ENCODE results near the gene MICALL1. TPM values are rescaled to one million over a fixed set of nuclear protein-coding genes. Genes with fewer than 3 reads are reported as not detected.
A peak's percentile ranks its signal among the peaks of the same experiment; 100 is the strongest.

The MICALL1 gene
- total and polyA plus RNA-seq, 9 of the 15 experiments (the other 6 are each of a cell fraction or from before 2014, with no cell fraction given) = 0.32 to 21.5 (median 6.1) TPM

GRCh38 chr22:37905534-37906363 is at the start of gene MICALL1 (continued):
- TF ChIP-seq MGA (IDR thresholded peaks at IDR 0.05) = peak; percentile 62
- TF ChIP-seq RBM34 (IDR thresholded peaks at IDR 0.05; ENCODE audit: borderline replicate concordance, insufficient read depth, low read length) = no peak
- TF ChIP-seq NR2C2 (CRISPR knock-in tag; IDR thresholded peaks at IDR 0.05) = 0 out of 2 replicates have a peak, but pooled peaks have one; percentile 28
- no peak for TF ChIP-seq NR2C2 (tag; IDR thresholded peaks at IDR 0.05)
- peak; percentile 79 for TF ChIP-seq ZFX (CRISPR knock-in tag; IDR thresholded peaks at IDR 0.05)
- 0 out of 2 replicates have a peak, but pooled peaks have one; percentile 40 for TF ChIP-seq POLR2AphosphoS5 (IDR thresholded peaks at IDR 0.05; ENCODE audit: control insufficient read depth, insufficient read depth, low read depth, low read length)
- peak; percentile 82 for TF ChIP-seq RB1 (IDR thresholded peaks at IDR 0.05; ENCODE audit: low read depth)
- TF ChIP-seq SREBF1 (IDR thresholded peaks at IDR 0.05; ENCODE audit: borderline replicate concordance, low read depth, low read length) = no peak
- 0 out of 2 replicates have a peak, but pooled peaks have one; percentile 35 for TF ChIP-seq GMEB1 (CRISPR knock-in tag; IDR thresholded peaks at IDR 0.05)
- no peak for TF ChIP-seq ADNP (tag; IDR thresholded peaks at IDR 0.05)
- TF ChIP-seq POLR2G (IDR thresholded peaks at IDR 0.05; ENCODE audit: low read depth, low read length) = peak; percentile 84
- no peak for TF ChIP-seq ZNF764 (CRISPR knock-in tag; IDR thresholded peaks at IDR 0.05; ENCODE audit: low read depth)
- peak; percentile 27; the same call in 1 of the 2 replicates for TF ChIP-seq EGR1 (conservative IDR thresholded peaks at IDR 0.05)
- peak; percentile 81 for TF ChIP-seq SMAD4 (CRISPR knock-in tag; conservative IDR thresholded peaks at IDR 0.05)

All from K562 (cell line).